SW 1271 (cell line): Measurements from ENCODE around the gene EIF3I.

ENCODE experiments used
- DNase-seq, 2 experiments: peaks; one replicate each; lab custom pipeline; 2025; lab: John Stamatoyannopoulos, UW

Gene EIF3I

GRCh38 chr1:32221980-32222755 lies at the start of gene EIF3I, which contains the start of gene TMEM234:
Gene EIF3I, plus strand, starts transcription at chr1:32222407. Its CDS starts 35 bp downstream, at chr1:32222442.
Gene TMEM234, minus strand, starts transcription at chr1:32222353. Its CDS starts 31 bp downstream, at chr1:32222322.
- peak; percentile 39 to 80 for DNase-seq

GRCh38 chr1:32172621-32173245 lies 49.5 kb upstream of the EIF3I start:
- no peak for DNase-seq

- DNase-seq = no peak
Measured at GRCh38 chr1:32178380-32179192, 43.6 kb upstream of the EIF3I start.

GRCh38 chr1:32179193-32179442 lies 43.1 kb upstream of the EIF3I start:
- DNase-seq = no peak

- DNase-seq = peak; percentile 63 to 83
Measured at GRCh38 chr1:32179443-32180185, 42.6 kb upstream of the EIF3I start, which contains the start of gene TXLNA. Gene TXLNA, plus strand, starts transcription at chr1:32179675. Its CDS starts 671 bp downstream, at chr1:32180346.

GRCh38 chr1:32180186-32181060 lies 41.8 kb upstream of the EIF3I start:
- DNase-seq = peak in 1 of 2 experiments; percentile 32

- DNase-seq = no peak
Measured at GRCh38 chr1:32181065-32181464, 41.1 kb upstream of the EIF3I start.

- no peak for DNase-seq
Measured at GRCh38 chr1:32181563-32181962, 40.6 kb upstream of the EIF3I start.

- no peak for DNase-seq
Measured at GRCh38 chr1:32182060-32182459, 40.1 kb upstream of the EIF3I start.

- DNase-seq = no peak
Measured at GRCh38 chr1:32184650-32185049, 37.6 kb upstream of the EIF3I start.

- DNase-seq = no peak
Measured at GRCh38 chr1:32186077-32186476, 36.1 kb upstream of the EIF3I start.

- DNase-seq = no peak
Measured at GRCh38 chr1:32186491-32186890, 35.7 kb upstream of the EIF3I start.

- no peak for DNase-seq
Measured at GRCh38 chr1:32187850-32188249, 34.4 kb upstream of the EIF3I start.

GRCh38 chr1:32192220-32192948 lies 29.8 kb upstream of the EIF3I start:
- no peak for DNase-seq

- no peak for DNase-seq
Measured at GRCh38 chr1:32194984-32195383, 27.2 kb upstream of the EIF3I start.

GRCh38 chr1:32195531-32195930 lies 26.7 kb upstream of the EIF3I start:
- DNase-seq = no peak

GRCh38 chr1:32195972-32196823 lies 26.0 kb upstream of the EIF3I start:
- DNase-seq = no peak

- no peak for DNase-seq
Measured at GRCh38 chr1:32197074-32197473, 25.1 kb upstream of the EIF3I start.

- no peak for DNase-seq
Measured at GRCh38 chr1:32197837-32198236, 24.4 kb upstream of the EIF3I start.
